ENCODE measurements around the gene MEIOB.

DNA sequence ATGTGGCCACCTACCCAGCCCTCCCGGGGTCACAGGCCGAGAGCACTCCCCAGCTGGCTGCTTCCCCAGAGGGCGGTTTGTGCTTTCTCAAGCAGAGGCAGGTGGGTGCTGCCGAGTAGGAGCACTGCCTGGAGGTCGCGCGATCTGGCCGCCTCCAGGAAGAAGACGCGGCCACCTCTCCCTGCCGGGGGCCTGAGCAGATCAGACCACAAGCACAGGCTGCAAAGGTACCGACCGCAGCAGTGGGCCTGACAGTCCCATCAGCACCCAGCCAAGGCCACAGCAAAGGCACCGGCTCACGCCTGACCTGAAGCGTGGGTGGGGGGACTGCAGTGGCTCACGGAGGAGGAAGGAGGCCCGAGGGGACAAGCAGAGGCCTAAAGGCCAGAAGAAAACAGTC, 63.3 kb downstream of the MEIOB start:
- TF ChIP-seq, protein P1, sequence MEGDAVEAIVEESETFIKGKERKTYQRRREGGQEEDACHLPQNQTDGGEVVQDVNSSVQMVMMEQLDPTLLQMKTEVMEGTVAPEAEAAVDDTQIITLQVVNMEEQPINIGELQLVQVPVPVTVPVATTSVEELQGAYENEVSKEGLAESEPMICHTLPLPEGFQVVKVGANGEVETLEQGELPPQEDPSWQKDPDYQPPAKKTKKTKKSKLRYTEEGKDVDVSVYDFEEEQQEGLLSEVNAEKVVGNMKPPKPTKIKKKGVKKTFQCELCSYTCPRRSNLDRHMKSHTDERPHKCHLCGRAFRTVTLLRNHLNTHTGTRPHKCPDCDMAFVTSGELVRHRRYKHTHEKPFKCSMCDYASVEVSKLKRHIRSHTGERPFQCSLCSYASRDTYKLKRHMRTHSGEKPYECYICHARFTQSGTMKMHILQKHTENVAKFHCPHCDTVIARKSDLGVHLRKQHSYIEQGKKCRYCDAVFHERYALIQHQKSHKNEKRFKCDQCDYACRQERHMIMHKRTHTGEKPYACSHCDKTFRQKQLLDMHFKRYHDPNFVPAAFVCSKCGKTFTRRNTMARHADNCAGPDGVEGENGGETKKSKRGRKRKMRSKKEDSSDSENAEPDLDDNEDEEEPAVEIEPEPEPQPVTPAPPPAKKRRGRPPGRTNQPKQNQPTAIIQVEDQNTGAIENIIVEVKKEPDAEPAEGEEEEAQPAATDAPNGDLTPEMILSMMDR (optimal IDR thresholded peaks at IDR 0.05 in 1 of 3, IDR thresholded peaks at IDR 0.05 in 1 of 3, conservative IDR thresholded peaks at IDR 0.05 in 1 of 3; ENCODE audit: extremely low read depth in 1 of 3, insufficient read depth in 2 of 3, low read length in 3 of 3) = no peak
- TF ChIP-seq EZH2 (IDR thresholded peaks at IDR 0.05; ENCODE audit: low read length) = no peak

All from keratinocyte (primary cell).